GM12891 (cell line): ENCODE data around the gene RET.

Experiments
- DNase-seq: peaks from one replicate; pipeline ENCODE4 v3.0.0; 2011; ENCODE audit warnings: low spot score; ENCODE audit not compliant: insufficient read length
- FAIRE-seq: peaks from 2 replicates; lab custom pipeline; 2011; peaks lifted over from hg19 to GRCh38; lab: Jason Lieb, UNC
- PAX5 ChIP-seq: IDR thresholded peaks from 2 replicates; pipeline ENCODE4 v1.6.1; 2011; ENCODE audit warnings: low read length, moderate library complexity, mild to moderate bottlenecking; ENCODE audit not compliant: insufficient read depth, severe bottlenecking
- POLR2A ChIP-seq: IDR thresholded peaks from 2 replicates; pipeline ENCODE4 v1.6.1; 2011; ENCODE audit warnings: low read depth, low read length, control low read depth
- POLR2AphosphoS5 ChIP-seq: IDR thresholded peaks from 2 replicates; pipeline ENCODE4 v1.6.1; 2011; ENCODE audit warnings: low read depth, low read length, control low read depth
- POU2F2 ChIP-seq: IDR thresholded peaks from 2 replicates; pipeline ENCODE4 v1.6.1; 2011; ENCODE audit warnings: low read depth, mild to moderate bottlenecking, control low read depth, low read length, moderate library complexity
- SPI1 ChIP-seq: IDR thresholded peaks from 2 replicates; pipeline ENCODE4 v1.6.1; 2011; ENCODE audit warnings: low read depth, low read length, control low read depth
- TAF1 ChIP-seq: IDR thresholded peaks from 2 replicates; pipeline ENCODE4 v1.6.1; 2011; ENCODE audit warnings: low read depth, low read length, control low read depth

The RET gene

DNA sequence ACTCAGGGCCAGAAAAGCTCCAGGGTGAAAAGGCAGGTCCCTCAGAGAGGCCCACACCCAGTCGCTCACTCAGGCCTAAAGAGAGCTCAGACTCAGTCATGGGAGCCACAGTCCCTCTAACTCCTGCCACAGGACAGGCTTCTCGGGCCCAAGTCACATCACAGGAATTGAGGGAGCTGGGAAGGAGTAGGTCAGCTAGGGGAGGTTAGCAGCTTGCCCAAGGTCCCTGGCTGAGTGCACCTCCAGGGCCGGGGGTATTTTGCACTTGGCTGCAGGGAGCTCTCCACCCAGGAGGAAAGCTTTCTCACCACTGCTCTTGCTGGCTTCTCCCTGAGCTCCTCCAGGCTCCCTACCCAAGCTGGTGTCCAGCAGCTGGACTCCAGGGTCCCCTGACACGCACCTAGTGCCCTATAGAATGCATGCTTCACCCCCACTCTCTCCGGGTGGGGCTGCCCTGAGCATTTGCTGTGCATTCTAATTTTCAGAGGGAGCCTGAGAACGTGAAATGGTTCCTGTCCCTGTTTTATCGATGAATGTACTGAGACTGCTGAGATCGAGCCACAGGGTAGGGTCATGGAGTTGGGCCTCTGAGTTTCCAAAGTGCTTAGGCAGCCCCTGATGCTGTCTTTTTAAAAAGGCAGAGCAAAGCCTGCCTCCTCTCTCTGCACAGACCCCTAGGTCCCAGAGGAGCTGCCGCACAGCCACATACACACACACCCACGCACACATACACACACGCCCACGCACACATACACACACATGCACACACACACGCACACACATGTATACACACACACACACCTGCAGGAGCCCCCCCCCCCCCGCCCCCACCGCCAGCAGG lies 37.9 kb upstream of the RET start:
- TF ChIP-seq POU2F2 (no peak), POLR2AphosphoS5 (no peak), SPI1 (no peak), PAX5 (no peak), TAF1 (no peak), POLR2A (no peak)
- DNase-seq (no peak), FAIRE-seq (no peak)

DNA sequence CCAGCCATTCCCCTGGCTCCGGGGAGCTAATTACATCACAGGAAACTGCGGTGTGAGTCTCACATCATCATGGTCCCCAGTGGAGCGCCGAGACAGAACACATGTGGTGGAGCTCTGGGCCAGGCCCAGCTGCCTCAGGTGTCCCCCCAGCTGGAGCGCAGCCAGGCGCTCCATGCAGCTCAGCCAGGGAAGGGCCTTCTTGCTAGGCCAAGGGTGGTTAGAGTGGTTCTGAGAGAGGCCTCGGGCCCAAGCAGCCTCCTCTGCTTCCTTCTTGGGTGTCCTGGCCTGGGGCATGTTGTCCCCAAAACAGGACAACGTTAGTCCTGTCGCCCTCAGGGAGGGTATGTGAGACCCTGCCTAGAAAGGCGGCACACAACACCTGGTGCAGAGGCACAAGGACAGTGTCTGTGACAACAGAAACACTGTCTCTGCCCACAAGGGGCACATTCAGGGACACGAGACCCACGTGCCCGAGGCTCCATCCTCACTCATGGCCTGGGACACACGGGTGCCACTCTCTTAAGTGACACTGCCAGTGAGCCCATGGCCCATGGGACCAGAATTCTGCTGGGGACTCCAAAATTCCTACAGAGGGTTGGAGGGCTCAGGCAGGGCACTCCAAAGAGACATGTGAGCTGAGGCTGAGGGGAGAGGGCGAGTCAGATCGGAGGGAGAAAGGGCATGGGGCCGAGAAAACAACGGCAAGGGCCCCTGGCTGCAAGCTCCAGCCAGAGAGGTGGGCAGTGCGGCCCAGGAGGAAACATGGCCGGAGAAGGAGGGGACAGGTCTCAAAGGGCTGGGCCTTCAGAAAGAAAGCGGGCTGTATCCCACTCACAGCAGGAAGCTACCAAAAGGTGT lies 37.0 kb upstream of the RET start:
- TF ChIP-seq POLR2AphosphoS5 (no peak), POLR2A (no peak), TAF1 (no peak), PAX5 (no peak), SPI1 (no peak), POU2F2 (no peak)
- DNase-seq (no peak), FAIRE-seq (no peak)

DNA sequence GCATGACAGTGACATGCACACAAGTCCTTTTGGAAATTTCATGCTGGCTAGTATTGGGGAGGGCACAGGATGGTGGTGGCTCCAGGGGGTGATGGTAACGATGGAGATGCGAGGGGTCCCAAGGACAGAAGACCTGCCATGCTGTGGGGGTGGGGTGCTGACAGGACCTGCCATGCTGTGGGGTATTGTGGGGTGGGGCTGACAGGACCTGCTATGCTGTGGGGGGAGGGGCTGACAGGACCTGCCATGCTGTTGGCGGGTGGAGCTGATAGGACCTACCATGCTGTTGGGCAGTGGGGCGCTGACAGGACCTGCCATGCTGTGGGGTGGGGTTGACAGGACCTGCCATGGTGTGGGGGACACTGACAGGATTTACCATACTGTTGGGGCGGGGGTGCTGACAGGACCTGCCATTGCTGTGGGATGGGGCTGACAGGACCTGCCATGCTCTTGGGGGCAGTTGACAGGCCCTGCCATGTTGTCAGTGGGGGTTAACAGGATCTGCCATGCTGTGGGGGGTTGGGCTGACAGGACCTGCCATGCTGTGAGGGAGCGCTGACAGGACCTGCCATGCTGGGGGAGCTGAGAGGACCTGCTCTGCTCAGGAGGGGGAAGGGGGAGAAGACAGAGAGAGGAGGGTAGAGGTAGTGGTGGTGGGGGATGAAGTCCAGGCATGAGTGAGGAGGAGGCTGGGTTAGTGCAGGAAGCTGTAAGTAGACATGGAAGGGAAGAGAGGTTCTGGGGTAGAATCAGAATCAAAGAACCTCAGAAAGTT lies 36.2 kb upstream of the RET start:
- FAIRE-seq (no peak), DNase-seq (no peak)
- TF ChIP-seq POU2F2: no peak
- TF ChIP-seq TAF1: no peak
- no peak for TF ChIP-seq POLR2A
- TF ChIP-seq PAX5: no peak
- no peak for TF ChIP-seq SPI1
- no peak for TF ChIP-seq POLR2AphosphoS5

DNA sequence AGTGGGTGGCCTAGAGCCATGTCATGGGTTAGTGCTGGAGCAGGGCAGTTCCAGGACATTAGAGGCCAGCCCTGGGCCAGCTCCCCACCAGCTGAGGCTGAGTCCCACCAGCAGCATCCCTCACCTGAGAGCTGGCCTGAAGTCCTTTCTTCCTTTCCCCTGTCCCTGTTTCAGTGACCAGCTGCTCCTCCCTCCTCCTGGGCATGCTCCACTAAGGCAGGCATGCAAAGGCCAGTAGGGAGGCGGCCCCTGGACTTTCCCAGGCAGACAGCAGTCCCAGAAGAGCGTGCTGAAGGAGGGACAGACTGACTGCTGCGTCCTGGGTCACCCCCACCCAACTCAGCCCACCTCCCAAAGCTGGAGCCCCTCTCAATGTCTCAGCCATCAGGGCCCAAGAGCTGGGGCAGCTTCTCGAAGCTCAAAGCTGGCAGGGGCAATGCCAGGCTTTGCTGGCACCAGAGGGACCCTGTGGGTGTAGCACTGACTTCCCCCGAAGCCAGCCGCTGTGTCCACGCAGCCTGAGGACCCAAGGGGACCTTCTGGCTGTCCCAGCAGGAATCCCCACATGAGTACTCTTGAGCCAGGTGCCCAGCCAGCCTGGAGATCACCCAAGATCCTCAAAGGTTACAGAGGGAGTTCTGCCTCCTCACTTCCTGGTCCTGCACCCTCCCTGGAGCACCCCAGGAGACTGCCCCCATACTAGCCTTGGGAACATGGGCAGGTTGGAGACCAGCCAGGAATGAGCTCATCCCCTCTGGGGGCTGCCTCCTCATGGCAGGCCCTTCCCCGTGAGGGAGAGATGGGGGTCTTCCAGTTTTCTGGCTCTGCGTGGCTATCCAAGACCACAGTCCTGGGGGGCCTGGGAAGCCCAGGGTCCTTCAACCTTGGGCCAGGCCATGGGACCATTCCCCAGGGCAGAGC lies 35.2 kb upstream of the RET start:
- DNase-seq: no peak
- TF ChIP-seq POLR2A: no peak
- FAIRE-seq: no peak

DNA sequence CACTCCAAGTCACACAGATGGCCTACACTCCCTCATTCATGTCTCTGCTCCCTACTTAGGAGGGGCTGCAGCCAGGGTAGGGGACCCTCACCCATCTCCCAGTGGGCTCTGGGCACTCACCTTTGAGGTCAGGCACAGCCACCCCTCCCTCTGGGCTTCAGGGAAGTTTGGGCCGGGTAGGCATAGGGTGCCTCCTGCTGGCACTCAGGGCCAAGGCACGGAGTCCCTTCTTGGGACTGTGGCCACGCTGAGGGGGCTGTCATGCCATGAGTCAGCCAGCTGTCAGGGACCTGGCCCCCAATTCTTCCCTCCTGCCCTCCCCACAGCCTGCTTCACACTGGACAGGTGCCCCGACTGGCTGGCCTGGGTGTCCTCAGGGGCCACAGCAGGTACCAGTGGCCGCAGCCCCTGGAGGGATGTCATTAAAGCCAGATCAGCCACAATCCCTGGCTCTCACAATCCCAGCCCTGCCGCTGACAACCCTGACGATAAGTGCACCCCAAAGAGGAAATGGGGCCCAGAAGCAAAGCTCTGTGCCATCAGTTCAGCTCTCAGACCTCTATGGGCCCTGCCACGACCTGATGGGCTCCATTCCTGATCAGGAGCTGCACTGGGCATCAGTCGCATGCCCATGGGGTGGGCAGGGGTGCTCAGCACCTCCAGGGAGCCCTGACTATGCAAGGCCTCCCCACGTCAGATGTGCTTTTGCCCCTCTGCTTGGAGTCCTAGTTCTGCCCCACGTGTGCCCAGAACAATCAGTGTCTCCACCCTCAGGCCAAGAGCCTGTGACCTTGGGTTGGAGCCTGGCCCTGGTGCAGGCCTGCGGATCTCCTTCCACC lies 34.1 kb upstream of the RET start:
- FAIRE-seq (no peak), DNase-seq (no peak)
- TF ChIP-seq TAF1 (no peak), POLR2A (no peak), POLR2AphosphoS5 (no peak), PAX5 (no peak), SPI1 (no peak), POU2F2 (no peak)

DNA sequence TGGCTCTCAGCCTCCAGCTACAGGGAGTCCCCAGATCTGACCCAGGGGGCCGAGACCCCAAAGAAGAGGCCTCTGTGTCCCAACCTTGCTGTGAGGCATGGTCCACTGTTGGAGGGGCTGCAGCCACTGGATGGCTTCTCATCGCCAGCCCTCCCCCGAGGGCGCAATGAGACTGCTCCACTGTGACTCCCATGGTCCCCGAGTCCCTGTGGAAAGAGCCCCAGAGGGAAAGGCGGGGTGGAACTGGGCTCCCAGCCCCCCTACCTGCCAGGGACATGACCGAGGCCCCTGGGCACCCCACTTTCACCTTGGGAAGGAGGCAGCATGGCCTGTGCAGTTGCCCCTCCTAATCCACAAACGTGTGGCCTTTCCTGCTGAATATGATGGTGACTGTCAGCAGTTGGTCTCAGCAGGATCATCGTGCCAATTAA lies 33.5 kb upstream of the RET start:
- TF ChIP-seq POU2F2 (no peak), TAF1 (no peak), POLR2AphosphoS5 (no peak), SPI1 (no peak), POLR2A (no peak), PAX5 (no peak)
- no peak for FAIRE-seq
- no peak for DNase-seq

DNA sequence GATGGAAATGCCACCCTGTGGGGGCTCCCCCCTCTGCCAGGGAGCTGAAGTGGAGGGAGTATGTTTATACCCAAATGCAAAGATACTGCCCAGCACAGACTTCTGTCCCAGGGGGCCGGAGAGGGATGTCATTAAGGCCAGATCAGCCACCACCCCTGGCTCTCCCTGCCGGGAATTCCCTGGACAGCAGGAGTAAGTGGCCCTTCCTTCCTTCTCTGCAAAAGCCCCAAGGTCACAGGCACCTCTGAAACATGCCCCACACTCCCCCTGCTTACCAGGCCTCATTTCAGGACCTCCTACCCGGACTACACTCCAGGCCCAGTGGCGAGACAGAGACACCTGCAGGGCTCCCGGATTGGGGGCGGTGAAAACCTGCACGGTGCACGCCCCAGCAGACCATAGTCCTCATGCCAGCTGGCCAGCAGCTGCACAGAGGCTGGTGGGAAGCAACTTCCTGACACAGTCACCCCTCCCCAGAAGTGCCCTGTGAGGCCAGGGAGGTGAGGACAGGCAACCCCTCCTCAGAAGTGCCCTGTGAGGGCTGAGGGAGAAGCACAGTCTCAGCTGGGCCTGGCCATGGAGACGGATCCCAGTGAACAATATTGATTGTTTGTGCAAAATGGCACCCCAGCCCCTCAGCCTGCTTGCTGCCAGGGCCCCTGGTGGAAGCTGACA lies 33.0 kb upstream of the RET start:
- no peak for DNase-seq
- TF ChIP-seq POLR2AphosphoS5 (no peak), TAF1 (no peak), SPI1 (no peak), POLR2A (no peak), POU2F2 (no peak), PAX5 (no peak)
- FAIRE-seq: no peak
